Adrenal gland (tissue), 12 donors: Measurements from ENCODE around the gene SLC22A17. TPM values are rescaled to one million over a fixed set of nuclear protein-coding genes. Genes with fewer than 3 reads are reported as not detected.
"Not testable (repeated sequence)": the region's sequence is repeated elsewhere in the genome, so short reads cannot be mapped to it uniquely, and the experiment has no call there.

Experiments
- DNase-seq, 7 donors: peaks; one replicate each; pipeline ENCODE4 v3.0.0-alpha.2; 2019 to 2020
- H3K27ac ChIP-seq, 5 donors: fragments of 200-600 bp; sonication (generic) in 4 of 5; 1 replicate in 3 of 5; 2 replicates in 2 of 5; pipeline versions ENCODE4 v1.5.1 to v1.8.0; 2016 to 2020; ENCODE audit warnings: mild to moderate bottlenecking in 1 of 5
- H3K27me3 ChIP-seq: fragments of 200-600 bp; 2 replicates; pipeline ENCODE4 v1.8.0; 2021
- H3K36me3 ChIP-seq, 2 donors: fragments of 200-600 bp; replicated peaks in 1 of 2; 1 replicate in 1 of 2; 2 replicates in 1 of 2; pipeline versions ENCODE4 v1.5.1 to v1.8.0; 2018 to 2022
- H3K4me1 ChIP-seq, 2 donors: fragments of 200-600 bp; replicated peaks in 1 of 2; 1 replicate in 1 of 2; 2 replicates in 1 of 2; pipeline versions ENCODE4 v1.5.1 to v1.8.0; 2018 to 2021
- H3K4me3 ChIP-seq, 4 donors: fragments of 200-600 bp; sonication (generic) in 3 of 4; one replicate each; pipeline ENCODE4 v1.5.1; 2016 to 2018
- H3K9me3 ChIP-seq, 3 donors: fragments of 200-600 bp; sonication (generic) in 1 of 3; replicated peaks in 1 of 3; 1 replicate in 2 of 3; 2 replicates in 1 of 3; pipeline versions ENCODE4 v1.5.1 to v1.8.0; 2016 to 2021
- POLR2A ChIP-seq, 2 donors: fragments of 450-650 bp; IDR thresholded peaks; one replicate each; pipeline ENCODE4 v1.6.1; 2017; ENCODE audit warnings: antibody characterized with exemption in 2 of 2, mild to moderate bottlenecking in 2 of 2, moderate library complexity in 1 of 2
- WGBS, 4 donors: extraction: QIAGEN DNeasy Blood & Tissue Kit in 2 of 4; methylation state at CpG; one replicate each; pipeline versions ENCODE4 v1.1.5 to v1.1.7; 2013 to 2017; 5-methylcytosine and 5-hydroxymethylcytosine counted together
- intact Hi-C, 2 donors: fragments of 100-400 bp; cut with DNase I; formaldehyde crosslinking; loops; one replicate each; pipeline versions ENCODE4 v1.14.1 to v1.15.0; 2022 to 2023
- polyA plus RNA-seq, 3 donors: library from polyadenylated mRNA; stranded (reverse); fragments of 200-250 nt in 2 of 3; fragments of 350-450 nt in 1 of 3; fragmentation: Illumina TruSeq in 1 of 3; extraction: RNeasy Lipid Tissue Mini Kit (QIAGEN cat#74804) in 1 of 3; gene quantifications; one replicate each; pipeline ENCODE4 v1.2.3, GENCODE V29; 2013 to 2014
- total RNA-seq, 9 donors: library from RNA; depleted of rRNA in 4 of 9; stranded (reverse); fragments of >200 nt in 4 of 9; fragments of 120-200 nt in 1 of 9; fragmentation: NEBNext Ultra II Directional in 1 of 9; extraction: Animal tissue kit (Norgen Biotek cat#: 25700) in 1 of 9; gene quantifications; one replicate each; pipeline versions ENCODE4 v1.1.0 to v1.2.4, GENCODE V29; 2013 to 2023
- TF ChIP-seq, protein P1 (sequence below), 6 experiments: fragments of 450-650 bp in 4 of 6; fragments of 200-600 bp in 2 of 6; sonication (generic) in 1 of 6; IDR thresholded peaks; 1 replicate in 5 of 6; 2 replicates in 1 of 6; pipeline versions ENCODE4 v1.5.1 to v1.8.0; 2016 to 2021; ENCODE audit warnings: antibody characterized with exemption in 6 of 6, mild to moderate bottlenecking in 2 of 6, moderate library complexity in 1 of 6
- donor health status: healthy with polysubstance abuse.
- donor health status: Bipolar disorder and iron deficiency.
- donor health status: DM: yes; HTN: yes; CAD: no.
- donor health status: DM: no; HTN: no; CAD: no.
- donor health status: DM: no; HTN: no; CAD: no.
- donor health status: DM: yes; HTN: yes; CAD: no.

SLC22A17 gene
- total and polyA plus RNA-seq, 12 donors: 8.4 to 121 (median 25.0) TPM

GRCh38 chr14:23387916-23388882, 35.5 kb upstream of the SLC22A17 start:
- no peaks in the 10 kb centered on the region for H3K36me3 ChIP-seq
- no peaks in the 10 kb centered on the region for H3K4me1 ChIP-seq
- no peak for DNase-seq
- H3K4me3 ChIP-seq: no peak overlapping the region
- no peaks in the 10 kb centered on the region for H3K27me3 ChIP-seq
- no peaks in the 10 kb centered on the region for H3K9me3 ChIP-seq
- H3K27ac ChIP-seq: no peak overlapping the region
- 70 to 79% (median 76%) methylated on average over 17 to 26 of the region's 26 CpGs for WGBS, 4 donors
- intact Hi-C loops: no loop called here
- no peak for TF ChIP-seq POLR2A (IDR thresholded peaks at IDR 0.05)
- TF ChIP-seq, protein P1, sequence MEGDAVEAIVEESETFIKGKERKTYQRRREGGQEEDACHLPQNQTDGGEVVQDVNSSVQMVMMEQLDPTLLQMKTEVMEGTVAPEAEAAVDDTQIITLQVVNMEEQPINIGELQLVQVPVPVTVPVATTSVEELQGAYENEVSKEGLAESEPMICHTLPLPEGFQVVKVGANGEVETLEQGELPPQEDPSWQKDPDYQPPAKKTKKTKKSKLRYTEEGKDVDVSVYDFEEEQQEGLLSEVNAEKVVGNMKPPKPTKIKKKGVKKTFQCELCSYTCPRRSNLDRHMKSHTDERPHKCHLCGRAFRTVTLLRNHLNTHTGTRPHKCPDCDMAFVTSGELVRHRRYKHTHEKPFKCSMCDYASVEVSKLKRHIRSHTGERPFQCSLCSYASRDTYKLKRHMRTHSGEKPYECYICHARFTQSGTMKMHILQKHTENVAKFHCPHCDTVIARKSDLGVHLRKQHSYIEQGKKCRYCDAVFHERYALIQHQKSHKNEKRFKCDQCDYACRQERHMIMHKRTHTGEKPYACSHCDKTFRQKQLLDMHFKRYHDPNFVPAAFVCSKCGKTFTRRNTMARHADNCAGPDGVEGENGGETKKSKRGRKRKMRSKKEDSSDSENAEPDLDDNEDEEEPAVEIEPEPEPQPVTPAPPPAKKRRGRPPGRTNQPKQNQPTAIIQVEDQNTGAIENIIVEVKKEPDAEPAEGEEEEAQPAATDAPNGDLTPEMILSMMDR (IDR thresholded peaks at IDR 0.05): no peak

GRCh38 chr14:23386999-23387398, 34.3 kb upstream of the SLC22A17 start:
- no peak for DNase-seq
- H3K27ac ChIP-seq: no peak overlapping the region
- H3K27me3 ChIP-seq: no peaks in the 10 kb centered on the region
- no peaks in the 10 kb centered on the region for H3K36me3 ChIP-seq
- no peaks in the 10 kb centered on the region for H3K4me1 ChIP-seq
- H3K4me3 ChIP-seq: no peak overlapping the region
- 83 to 94% (median 89%) methylated on average over 1 of the region's 1 CpG for WGBS, 4 donors
- intact Hi-C loops: no loop called here
- TF ChIP-seq, protein P1 (IDR thresholded peaks at IDR 0.05): no peak
- TF ChIP-seq POLR2A (IDR thresholded peaks at IDR 0.05): no peak
- no peaks in the 10 kb centered on the region for H3K9me3 ChIP-seq

DNA sequence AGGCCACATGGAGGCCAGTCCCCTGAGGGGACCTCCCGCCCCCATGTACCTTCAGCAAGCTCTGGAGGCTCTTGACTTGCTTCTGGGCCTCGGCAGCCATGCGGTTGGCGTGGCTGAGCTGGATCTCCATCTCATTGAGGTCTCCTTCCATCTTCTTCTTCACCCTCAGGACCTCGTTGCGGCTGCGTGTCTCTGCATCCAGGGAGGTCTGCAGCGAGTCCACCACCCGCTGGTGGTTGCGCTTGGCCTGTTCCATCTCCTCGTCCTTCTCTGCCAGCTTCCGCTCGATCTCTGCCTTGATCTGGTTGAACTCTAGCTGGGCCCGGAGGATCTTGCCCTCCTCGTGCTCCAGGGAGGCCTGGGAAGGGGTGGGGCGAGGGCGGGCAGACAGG, 33.6 kb upstream of the SLC22A17 start:
- H3K36me3 ChIP-seq, H3K9me3 ChIP-seq, DNase-seq, H3K27me3 ChIP-seq, H3K4me1 ChIP-seq, H3K27ac ChIP-seq, intact Hi-C loops, H3K4me3 ChIP-seq: not testable (repeated sequence)
- WGBS, 4 donors: 83 to 90% (median 87%) methylated on average over 6 to 17 of the region's 17 CpGs

DNA sequence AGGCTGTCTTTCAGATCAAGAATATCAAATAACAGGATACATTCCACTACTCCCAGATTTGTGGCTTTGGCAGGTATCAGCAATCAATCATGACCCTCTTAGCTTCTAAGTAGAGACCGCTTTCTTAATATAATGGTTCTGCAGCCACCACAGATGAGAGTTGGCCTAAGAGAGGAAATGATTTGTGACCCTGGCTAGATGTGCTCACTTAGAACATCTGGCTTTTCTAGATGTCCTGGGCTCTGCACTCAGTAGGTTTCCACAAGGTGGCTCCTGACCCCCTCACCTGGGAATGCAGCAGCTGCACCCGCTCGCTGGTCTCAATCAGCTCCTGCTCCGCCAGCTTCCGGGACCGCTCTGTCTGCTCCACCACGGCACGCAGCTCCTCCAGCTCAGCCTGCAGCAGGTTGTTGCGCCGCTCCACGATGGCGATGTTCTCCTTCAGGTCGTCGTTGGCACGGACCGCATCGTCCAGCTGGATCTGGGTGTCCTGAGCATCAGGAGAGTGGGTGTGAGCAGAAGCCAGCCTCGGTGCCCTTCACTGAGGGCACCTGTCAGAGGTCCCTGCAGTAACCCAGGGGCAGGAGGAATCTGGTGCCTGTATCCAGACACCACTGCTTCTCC, 33.1 kb upstream of the SLC22A17 start:
- no peak overlapping the region for H3K27ac ChIP-seq
- whole genome bisulfite sequencing, 4 donors: 89 to 94% (median 92%) methylated on average over 12 to 18 of the region's 18 CpGs
- no peak for DNase-seq
- H3K27me3 ChIP-seq: no peaks in the 10 kb centered on the region
- H3K4me1 ChIP-seq: no peaks in the 10 kb centered on the region
- intact Hi-C loops: no loop called here
- H3K4me3 ChIP-seq: no peak overlapping the region
- H3K9me3 ChIP-seq: no peaks in the 10 kb centered on the region
- no peak for TF ChIP-seq POLR2A (IDR thresholded peaks at IDR 0.05)
- TF ChIP-seq, protein P1 (IDR thresholded peaks at IDR 0.05): no peak
- no peaks in the 10 kb centered on the region for H3K36me3 ChIP-seq
